HepG2 (cell line): ENCODE data around the gene ZNF467. TPM values are rescaled to one million over a fixed set of nuclear protein-coding genes. Genes with fewer than 3 reads are reported as not detected.

Source experiments
- ATAC-seq: fragments of 200-7000 bp; cut with Tn5 transposase; 3 replicates; pipeline ENCODE4 v1.9.1; 2020; ENCODE audit warnings: mild to moderate bottlenecking, moderate library complexity
- BruUV-seq: library from RNA; stranded (reverse); fragments of 400-500 nt; replicated peaks from 2 replicates; lab custom pipeline; 2021; lab: Mats Ljungman, UMichigan
- CTCF ChIA-PET: fragments of 300-600 bp; formaldehyde crosslinking; extraction: SDS; loops from one replicate; lab custom pipeline; 2021; ENCODE audit warnings: low total read pairs, inconsistent platforms, low intra/inter-chr PET ratio; lab: Yijun Ruan, JAX
- POLR2A ChIA-PET: fragments of 350-600 bp; sonication (Branson Sonifier 250); formaldehyde crosslinking; loops from one replicate; lab custom pipeline; 2020; ENCODE audit warnings: antibody characterized with exemption, inconsistent platforms; lab: Yijun Ruan, JAX
- DNase-seq: peaks from one replicate; pipeline ENCODE4 v3.0.0-alpha.2; 2015; ENCODE audit warnings: low spot score
- FAIRE-seq: peaks from 3 replicates; lab custom pipeline; 2011; peaks lifted over from hg19 to GRCh38; lab: Jason Lieb, UNC
- H2AFZ ChIP-seq: one replicate; pipeline ENCODE4 v1.6.1; 2011; ENCODE audit warnings: low read length, inconsistent platforms
- H3K27ac ChIP-seq: fragments of 300-600 bp; 3 replicates; pipeline ENCODE4 v1.8.0; 2011; ENCODE audit warnings: mixed run types, mild to moderate bottlenecking, mixed read lengths, low read length, inconsistent platforms; ENCODE audit not compliant: insufficient read depth; ENCODE audit errors: extremely low read length
- H3K27me3 ChIP-seq, 2 experiments: fragments of 200-600 bp in 1 of 2; 2 replicates in 1 of 2; 3 replicates in 1 of 2; pipeline versions ENCODE4 v1.6.0 to v1.8.0; 2011; ENCODE audit warnings: low read length in 2 of 2, mild to moderate bottlenecking in 2 of 2, moderate library complexity in 2 of 2, inconsistent platforms in 1 of 2; ENCODE audit not compliant: insufficient read depth in 2 of 2, control insufficient read depth in 1 of 2
- H3K36me3 ChIP-seq, 2 experiments: fragments of 200-600 bp in 1 of 2; replicated peaks in 1 of 2; 2 replicates in 1 of 2; 3 replicates in 1 of 2; pipeline versions ENCODE4 v1.5.1 to v1.8.0; 2011; ENCODE audit warnings: low read length in 2 of 2, inconsistent platforms in 1 of 2; ENCODE audit not compliant: insufficient read depth in 2 of 2, control insufficient read depth in 1 of 2
- H3K4me1 ChIP-seq: 2 replicates; pipeline ENCODE4 v1.5.1; 2012; ENCODE audit warnings: low read length, inconsistent platforms; ENCODE audit not compliant: insufficient read depth
- H3K4me2 ChIP-seq: 2 replicates; pipeline ENCODE4 v1.6.0; 2011; ENCODE audit warnings: low read depth, low read length, inconsistent platforms
- H3K4me3 ChIP-seq, 3 experiments: fragments of 200-600 bp in 1 of 3; sonication (generic), shearing (Covaris generic) in 1 of 3; replicated peaks in 1 of 3; 2 replicates each; pipeline ENCODE4 v1.5.1; 2011 to 2016; ENCODE audit warnings: low read length in 3 of 3, inconsistent platforms in 2 of 3, low read depth in 2 of 3, mild to moderate bottlenecking in 2 of 3, control low read depth in 1 of 3, mixed read lengths in 1 of 3; ENCODE audit not compliant: insufficient read depth in 1 of 3
- H3K79me2 ChIP-seq: one replicate; pipeline ENCODE4 v1.6.1; 2011; ENCODE audit warnings: low read length, inconsistent platforms; ENCODE audit not compliant: insufficient read depth
- H3K9ac ChIP-seq: 2 replicates; pipeline ENCODE4 v1.6.0; 2011; ENCODE audit warnings: mild to moderate bottlenecking, low read depth, low read length, inconsistent platforms; ENCODE audit not compliant: insufficient read depth
- H3K9me3 ChIP-seq: 2 replicates; pipeline ENCODE4 v1.5.1; 2012; ENCODE audit warnings: mild to moderate bottlenecking, low read length
- H4K20me1 ChIP-seq: 2 replicates; pipeline ENCODE4 v1.6.0; 2011; ENCODE audit warnings: inconsistent platforms, mild to moderate bottlenecking, low read length, moderate library complexity; ENCODE audit not compliant: insufficient read depth
- HNF4A ChIP-seq: sonication (generic); formaldehyde crosslinking; IDR thresholded peaks from 2 replicates; pipeline ENCODE4 v1.4.0; 2020; ENCODE audit warnings: missing genetic modification reagents
- HNF4G ChIP-seq, 2 experiments: sonication (generic) in 1 of 2; formaldehyde crosslinking in 1 of 2; IDR thresholded peaks; 2 replicates each; pipeline versions ENCODE4 v1.4.0 to v1.6.1; 2011 to 2020; ENCODE audit warnings: borderline replicate concordance in 2 of 2, low read depth in 2 of 2, mild to moderate bottlenecking in 2 of 2, low read length in 1 of 2, missing genetic modification reagents in 1 of 2, moderate library complexity in 1 of 2
- HNRNPLL ChIP-seq: fragments of 200-400 bp; formaldehyde crosslinking; IDR thresholded peaks from 2 replicates; pipeline ENCODE4 v1.6.1; 2017; ENCODE audit warnings: mild to moderate bottlenecking, low read depth, low read length; ENCODE audit not compliant: poor library complexity, severe bottlenecking
- NR2F6 ChIP-seq, 2 experiments: IDR thresholded peaks; 2 replicates each; pipeline ENCODE4 v1.6.1; 2016; ENCODE audit warnings: antibody characterized with exemption in 1 of 2, mild to moderate bottlenecking in 1 of 2
- SRY ChIP-seq: sonication (generic); formaldehyde crosslinking; IDR thresholded peaks from 2 replicates; pipeline ENCODE4 v1.8.0; 2022; ENCODE audit warnings: mild to moderate bottlenecking, missing genetic modification reagents
- STAG1 ChIP-seq: sonication (generic); formaldehyde crosslinking; IDR thresholded peaks from 2 replicates; pipeline ENCODE4 v1.4.0; 2020; ENCODE audit warnings: missing genetic modification reagents
- WGBS: methylation state at CpG from one replicate; pipeline ENCODE4 v1.1.6; 2017; ENCODE audit warnings: low lambda C conversion rate; 5-methylcytosine and 5-hydroxymethylcytosine counted together
- in situ Hi-C: cut with HindIII; loops from 2 replicates; pipeline ENCODE4 v1.10.0; 2017; ENCODE audit warnings: low pct_unique_long_range_greater_than_20kb; ENCODE audit not compliant: extremely low pct_ligation_motif_present
- intact Hi-C: fragments of 100-400 bp; cut with micrococcal nuclease; formaldehyde crosslinking; loops from one replicate; pipeline ENCODE4 v1.10.0; 2022; ENCODE audit not compliant: unreplicated experiment
- polyA plus RNA-seq, 8 experiments: library from polyadenylated mRNA; depleted of rRNA in 3 of 8; stranded (reverse) in 7 of 8; unstranded in 1 of 8; fragments of >200 nt; fragmentation: Illumina TruSeq in 4 of 8; extraction: Trizol in 4 of 8; gene quantifications; 2 replicates each; pipeline versions ENCODE4 v1.2.1 to v1.2.3, GENCODE V29; 2011 to 2016; ENCODE audit warnings: low read depth in 4 of 8, missing spikeins in 1 of 8, mixed read lengths in 1 of 8; ENCODE audit not compliant: insufficient read depth in 1 of 8
- total RNA-seq, 5 experiments: library from RNA; depleted of rRNA; stranded (reverse); fragments of >200 nt; fragmentation: Illumina TruSeq; extraction: Trizol; gene quantifications; 2 replicates each; pipeline ENCODE4 v1.2.3, GENCODE V29; 2016; ENCODE audit warnings: low read depth in 1 of 5
- TF ChIP-seq, protein P1 (sequence below): sonication (generic); formaldehyde crosslinking; IDR thresholded peaks from 2 replicates; pipeline ENCODE4 v1.4.0; 2020; ENCODE audit warnings: missing genetic modification reagents

The ZNF467 gene
- total and polyA plus RNA-seq, 2 of the 13 experiments (the other 11 are each of a cell fraction or from before 2014, with no cell fraction given) = 0.03 TPM; not detected in 1

DNA sequence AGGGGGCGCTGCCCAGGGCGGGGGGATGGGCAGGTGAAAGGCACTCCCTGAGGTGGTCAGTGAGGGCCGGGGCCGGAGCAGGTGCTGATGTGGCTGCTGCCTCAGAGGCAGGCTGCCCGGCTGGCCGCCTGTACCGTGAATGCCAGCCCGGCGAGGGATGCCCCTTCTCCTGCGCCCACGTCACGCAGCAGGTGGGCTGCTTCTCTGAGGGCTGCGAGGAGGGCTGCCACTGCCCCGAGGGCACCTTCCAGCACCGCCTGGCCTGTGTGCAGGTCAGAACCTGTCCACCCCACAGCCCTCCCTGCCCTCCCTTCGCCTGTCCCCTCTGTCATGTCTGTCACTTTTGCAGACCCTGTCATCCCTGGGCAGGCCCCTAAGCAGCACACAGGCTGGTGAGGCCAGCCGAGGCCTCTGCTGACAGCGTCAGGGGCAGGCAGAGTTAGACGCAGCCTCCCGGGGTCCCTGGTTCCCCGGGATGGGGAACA, 42.9 kb upstream of the ZNF467 start:
- no TSS peak for BruUV-seq
- TF ChIP-seq, protein P1, sequence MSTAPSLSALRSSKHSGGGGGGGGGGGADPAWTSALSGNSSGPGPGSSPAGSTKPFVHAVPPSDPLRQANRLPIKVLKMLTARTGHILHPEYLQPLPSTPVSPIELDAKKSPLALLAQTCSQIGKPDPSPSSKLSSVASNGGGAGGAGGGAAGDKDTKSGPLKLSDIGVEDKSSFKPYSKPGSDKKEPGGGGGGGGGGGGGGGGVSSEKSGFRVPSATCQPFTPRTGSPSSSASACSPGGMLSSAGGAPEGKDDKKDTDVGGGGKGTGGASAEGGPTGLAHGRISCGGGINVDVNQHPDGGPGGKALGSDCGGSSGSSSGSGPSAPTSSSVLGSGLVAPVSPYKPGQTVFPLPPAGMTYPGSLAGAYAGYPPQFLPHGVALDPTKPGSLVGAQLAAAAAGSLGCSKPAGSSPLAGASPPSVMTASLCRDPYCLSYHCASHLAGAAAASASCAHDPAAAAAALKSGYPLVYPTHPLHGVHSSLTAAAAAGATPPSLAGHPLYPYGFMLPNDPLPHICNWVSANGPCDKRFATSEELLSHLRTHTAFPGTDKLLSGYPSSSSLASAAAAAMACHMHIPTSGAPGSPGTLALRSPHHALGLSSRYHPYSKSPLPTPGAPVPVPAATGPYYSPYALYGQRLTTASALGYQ (CRISPR knock-in tag) = no peak
- no peak overlapping the region for H3K9ac ChIP-seq
- in situ Hi-C loops = no loop called here
- no peak for ATAC-seq
- H3K4me2 ChIP-seq = no peak overlapping the region
- no peaks in the 10 kb centered on the region for H3K9me3 ChIP-seq
- no peak overlapping the region for H3K4me3 ChIP-seq
- WGBS = 49% methylated on average over 4 of the region's 21 CpGs
- H3K27me3 ChIP-seq = peaks cover 3% of the 10 kb centered on the region in 2 experiments; a peak in 2 of 5 replicates
- CTCF ChIA-PET = no interaction called here
- H3K36me3 ChIP-seq = no peaks in the 10 kb centered on the region
- POLR2A ChIA-PET = no interaction called here
- no peak for FAIRE-seq
- no peak overlapping the region for H3K27ac ChIP-seq
- H3K79me2 ChIP-seq = no peaks in the 10 kb centered on the region
- no peak for DNase-seq
- no peak overlapping the region for H2AFZ ChIP-seq
- peaks cover 22% of the 10 kb centered on the region for H3K4me1 ChIP-seq
- no peaks in the 10 kb centered on the region for H4K20me1 ChIP-seq
- intact Hi-C loops = no loop called here

DNA sequence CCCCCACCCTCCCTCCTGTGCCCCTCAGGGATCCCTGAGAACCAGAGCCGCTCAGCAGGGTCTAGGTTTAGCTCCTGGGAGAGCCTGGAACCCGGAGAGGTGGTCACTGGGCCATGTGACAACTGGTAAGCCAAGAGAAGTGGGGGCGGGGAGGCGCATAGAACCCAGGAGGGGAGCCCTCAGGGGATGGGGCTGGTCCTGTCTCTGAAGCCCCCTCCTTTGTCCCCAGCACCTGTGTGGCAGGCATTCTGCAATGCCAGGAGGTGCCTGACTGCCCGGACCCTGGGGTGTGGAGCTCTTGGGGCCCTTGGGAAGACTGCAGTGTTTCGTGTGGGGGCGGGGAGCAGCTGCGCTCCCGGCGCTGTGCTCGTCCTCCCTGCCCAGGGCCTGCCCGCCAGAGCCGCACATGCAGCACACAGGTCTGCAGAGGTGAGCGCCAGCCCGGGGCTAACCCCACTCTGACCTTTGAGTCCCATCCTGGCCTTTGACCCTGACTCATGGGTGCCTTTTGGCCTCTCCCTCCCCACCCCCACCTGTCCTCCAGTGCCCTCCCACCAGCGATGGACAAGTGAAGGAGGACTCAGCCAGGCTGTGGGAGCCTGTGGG, 42.4 kb upstream of the ZNF467 start:
- POLR2A ChIA-PET = no interaction called here
- CTCF ChIA-PET = no interaction called here
- H2AFZ ChIP-seq = no peak overlapping the region
- peaks cover 1% of the 10 kb centered on the region in 2 experiments; a peak in 2 of 5 replicates for H3K27me3 ChIP-seq
- H3K4me1 ChIP-seq = peaks cover 19% of the 10 kb centered on the region
- no peak for FAIRE-seq
- H3K9ac ChIP-seq = no peak overlapping the region
- H4K20me1 ChIP-seq = no peaks in the 10 kb centered on the region
- peak; percentile 42; the same call in 1 of the 2 replicates for TF ChIP-seq HNF4G (IDR thresholded peaks at IDR 0.05; ENCODE audit: borderline replicate concordance, low read depth, low read length)
- no peak for TF ChIP-seq HNF4G (CRISPR knock-in tag; IDR thresholded peaks at IDR 0.05; ENCODE audit: borderline replicate concordance, low read depth)
- peak; percentile 38; the same call in 1 of the 2 replicates for TF ChIP-seq NR2F6 (IDR thresholded peaks at IDR 0.05)
- TF ChIP-seq NR2F6 (CRISPR knock-in tag; IDR thresholded peaks at IDR 0.05) = 0 out of 2 replicates have a peak, but pooled peaks have one; percentile 9
- TF ChIP-seq STAG1 (CRISPR knock-in tag) = no peak
- TF ChIP-seq SRY (CRISPR knock-in tag) = no peak
- TF ChIP-seq HNF4A = peak; percentile 36
- TF ChIP-seq HNRNPLL = peak; percentile 60
- in situ Hi-C loops (no loop called here), intact Hi-C loops (no loop called here)
- BruUV-seq = no TSS peak
- 31% methylated on average over 2 of the region's 16 CpGs for WGBS
- no peaks in the 10 kb centered on the region for H3K9me3 ChIP-seq
- H3K4me3 ChIP-seq = no peak overlapping the region
- H3K36me3 ChIP-seq = no peaks in the 10 kb centered on the region
- no peak for DNase-seq
- no peak overlapping the region for H3K27ac ChIP-seq
- H3K4me2 ChIP-seq = no peak overlapping the region
- peak; percentile 11; the same call in 2 of the 3 replicates for ATAC-seq
- no peaks in the 10 kb centered on the region for H3K79me2 ChIP-seq
